HL-60/S4 (cell line): Measurements from ENCODE around the gene USP17L10.
"Not testable (repeated sequence)": the region's sequence is repeated elsewhere in the genome, so short reads cannot be mapped to it uniquely, and the experiment has no call there.

ENCODE experiments used
- in situ Hi-C: fragments of 300-500 bp; cut with MboI; formaldehyde crosslinking; loops from 2 replicates; pipeline ENCODE4 v1.14.3; 2022; ENCODE audit warnings: low sequenced_read_pairs

The USP17L10 gene

GRCh38 chr4:9210357-9210756, at the start of gene USP17L10:
TSS of gene USP17L10 (plus strand) at chr4:9210657. CDS start at chr4:9210657, 0 bp downstream.
- in situ Hi-C loops, result not testable (repeated sequence)

- in situ Hi-C loops, result not testable (repeated sequence)
Measured at GRCh38 chr4:9165990-9166389, 44.5 kb upstream of the USP17L10 start.

- in situ Hi-C loops, result not testable (repeated sequence)
Measured at GRCh38 chr4:9169791-9170459, 40.5 kb upstream of the USP17L10 start, which contains the start of gene FAM90A26. TSS of gene FAM90A26 (plus strand) at chr4:9170409. CDS start at chr4:9173173, 2,764 bp downstream.

- in situ Hi-C loops, result not testable (repeated sequence)
Measured at GRCh38 chr4:9214701-9215100, 4.2 kb downstream of the USP17L10 start.

- in situ Hi-C loops, result not testable (repeated sequence)
Measured at GRCh38 chr4:9215105-9215504, 4.6 kb downstream of the USP17L10 start, which contains the start of gene USP17L11. TSS of gene USP17L11 (plus strand) at chr4:9215405. CDS start at chr4:9215405, 0 bp downstream.

- in situ Hi-C loops, result not testable (repeated sequence)
Measured at GRCh38 chr4:9219852-9220251, 9.4 kb downstream of the USP17L10 start, which contains the start of gene USP17L12. TSS of gene USP17L12 (plus strand) at chr4:9220152. CDS start at chr4:9220152, 0 bp downstream.

- in situ Hi-C loops, result not testable (repeated sequence)
Measured at GRCh38 chr4:9224596-9224995, 14.1 kb downstream of the USP17L10 start, which contains the start of gene USP17L13. TSS of gene USP17L13 (plus strand) at chr4:9224896. CDS start at chr4:9224896, 0 bp downstream.

GRCh38 chr4:9230249-9230648, 19.8 kb downstream of the USP17L10 start:
- in situ Hi-C loops, result not testable (repeated sequence)

- in situ Hi-C loops, result not testable (repeated sequence)
Measured at GRCh38 chr4:9234085-9234484, 23.6 kb downstream of the USP17L10 start, which contains the start of gene USP17L15. TSS of gene USP17L15 (plus strand) at chr4:9234385. CDS start at chr4:9234385, 0 bp downstream.

GRCh38 chr4:9238461-9238860, 28.0 kb downstream of the USP17L10 start:
- in situ Hi-C loops, result not testable (repeated sequence)

GRCh38 chr4:9243579-9243978, 33.1 kb downstream of the USP17L10 start, which contains the start of gene USP17L17:
TSS of gene USP17L17 (plus strand) at chr4:9243879. CDS start at chr4:9243879, 0 bp downstream.
- in situ Hi-C loops, result not testable (repeated sequence)

- in situ Hi-C loops, result not testable (repeated sequence)
Measured at GRCh38 chr4:9247953-9248680, 37.7 kb downstream of the USP17L10 start, which contains the start of gene USP17L18. TSS of gene USP17L18 (plus strand) at chr4:9248630. CDS start at chr4:9248630, 0 bp downstream.

GRCh38 chr4:9253078-9253477, 42.6 kb downstream of the USP17L10 start, which contains the start of gene USP17L19:
TSS of gene USP17L19 (plus strand) at chr4:9253378. CDS start at chr4:9253378, 0 bp downstream.
- in situ Hi-C loops, result not testable (repeated sequence)

GRCh38 chr4:9257824-9258223, 47.4 kb downstream of the USP17L10 start, which contains the start of gene USP17L20:
TSS of gene USP17L20 (plus strand) at chr4:9258124. CDS start at chr4:9258124, 0 bp downstream.
- in situ Hi-C loops, result not testable (repeated sequence)
